Loucy (cell line): Measurements from ENCODE around the gene SEPTIN2.

Experiments
- H2AFZ ChIP-seq: fragments of 200-600 bp; sonication (generic); 2 replicates; pipeline ENCODE4 v1.6.0; 2016; ENCODE audit warnings: antibody characterized with exemption, mild to moderate bottlenecking, low read length, moderate library complexity
- H3F3A ChIP-seq: fragments of 200-600 bp; 2 replicates; pipeline ENCODE4 v1.6.0; 2016; ENCODE audit warnings: antibody characterized with exemption, low read depth, mild to moderate bottlenecking
- H3K27me3 ChIP-seq: fragments of 200-600 bp; sonication (generic); 2 replicates; pipeline ENCODE4 v1.6.1; 2014; ENCODE audit warnings: low read length, mild to moderate bottlenecking; ENCODE audit not compliant: insufficient read depth, poor library complexity, severe bottlenecking
- H3K36me3 ChIP-seq: fragments of 200-600 bp; sonication (generic); 2 replicates; pipeline ENCODE4 v1.6.1; 2016; ENCODE audit warnings: low read length; ENCODE audit not compliant: insufficient read depth
- H3K4me1 ChIP-seq: fragments of 200-600 bp; sonication (generic); 2 replicates; pipeline ENCODE4 v1.5.1; 2014; ENCODE audit warnings: low read length, mild to moderate bottlenecking; ENCODE audit not compliant: insufficient read depth, poor library complexity, severe bottlenecking
- H3K4me2 ChIP-seq: fragments of 200-600 bp; sonication (generic); 2 replicates; pipeline ENCODE4 v1.6.0; 2014; ENCODE audit warnings: antibody characterized with exemption, low read length, low read depth, mild to moderate bottlenecking; ENCODE audit not compliant: poor library complexity, severe bottlenecking
- H3K4me3 ChIP-seq: fragments of 200-600 bp; sonication (generic); 2 replicates; pipeline ENCODE4 v1.5.1; 2014; ENCODE audit warnings: low read length, mild to moderate bottlenecking, mixed read lengths; ENCODE audit not compliant: poor library complexity, severe bottlenecking
- H3K79me2 ChIP-seq: fragments of 200-600 bp; sonication (generic); 2 replicates; pipeline ENCODE4 v1.6.1; 2014; ENCODE audit warnings: low read length; ENCODE audit not compliant: insufficient read depth
- H3K9ac ChIP-seq: fragments of 200-600 bp; sonication (generic); 2 replicates; pipeline ENCODE4 v1.6.0; 2014; ENCODE audit warnings: mild to moderate bottlenecking, low read depth, low read length, moderate library complexity; ENCODE audit not compliant: poor library complexity, severe bottlenecking
- H3K9me2 ChIP-seq: fragments of 200-600 bp; sonication (generic); replicated peaks from 2 replicates; pipeline ENCODE4 v1.6.1; 2016; ENCODE audit warnings: low read depth, low read length, mixed read lengths
- H3K9me3 ChIP-seq: fragments of 200-600 bp; sonication (generic); 2 replicates; pipeline ENCODE4 v1.6.1; 2014; ENCODE audit warnings: mild to moderate bottlenecking, antibody characterized with exemption, low read length, low read depth; ENCODE audit not compliant: insufficient read depth
- H4K20me1 ChIP-seq: fragments of 200-600 bp; sonication (generic); 2 replicates; pipeline ENCODE4 v1.6.0; 2014; ENCODE audit warnings: antibody characterized with exemption, low read length, mild to moderate bottlenecking; ENCODE audit not compliant: insufficient read depth, poor library complexity, severe bottlenecking
- EZH2phosphoT487 ChIP-seq: fragments of 200-600 bp; IDR thresholded peaks from 2 replicates; pipeline ENCODE4 v1.6.1; 2018; ENCODE audit warnings: antibody characterized with exemption, mild to moderate bottlenecking, moderate library complexity, borderline replicate concordance
- TF ChIP-seq, protein P1 (sequence below): fragments of 200-600 bp; sonication (generic); conservative IDR thresholded peaks from 2 replicates; pipeline ENCODE4 v1.5.1; 2014; ENCODE audit warnings: mild to moderate bottlenecking, antibody characterized with exemption, low read length

SEPTIN2 gene

GRCh38 chr2:241349941-241350340 lies 34.2 kb downstream of the SEPTIN2 start:
- H3K9me3 ChIP-seq, result no peaks in the 10 kb centered on the region
- no peak overlapping the region for H2AFZ ChIP-seq
- peaks cover 97% of the 10 kb centered on the region for H3K36me3 ChIP-seq
- no peaks in the 10 kb centered on the region for H3K79me2 ChIP-seq
- no peak overlapping the region for H3K4me2 ChIP-seq
- peaks cover 1% of the 10 kb centered on the region for H4K20me1 ChIP-seq
- no peak overlapping the region for H3K4me3 ChIP-seq
- no peaks in the 10 kb centered on the region for H3K27me3 ChIP-seq
- no peaks in the 10 kb centered on the region for H3K9me2 ChIP-seq
- H3F3A ChIP-seq, result peaks cover 6% of the 10 kb centered on the region; the same call in 1 of the 2 replicates
- no peaks in the 10 kb centered on the region for H3K4me1 ChIP-seq
- TF ChIP-seq EZH2phosphoT487, result no peak
- TF ChIP-seq, protein P1, sequence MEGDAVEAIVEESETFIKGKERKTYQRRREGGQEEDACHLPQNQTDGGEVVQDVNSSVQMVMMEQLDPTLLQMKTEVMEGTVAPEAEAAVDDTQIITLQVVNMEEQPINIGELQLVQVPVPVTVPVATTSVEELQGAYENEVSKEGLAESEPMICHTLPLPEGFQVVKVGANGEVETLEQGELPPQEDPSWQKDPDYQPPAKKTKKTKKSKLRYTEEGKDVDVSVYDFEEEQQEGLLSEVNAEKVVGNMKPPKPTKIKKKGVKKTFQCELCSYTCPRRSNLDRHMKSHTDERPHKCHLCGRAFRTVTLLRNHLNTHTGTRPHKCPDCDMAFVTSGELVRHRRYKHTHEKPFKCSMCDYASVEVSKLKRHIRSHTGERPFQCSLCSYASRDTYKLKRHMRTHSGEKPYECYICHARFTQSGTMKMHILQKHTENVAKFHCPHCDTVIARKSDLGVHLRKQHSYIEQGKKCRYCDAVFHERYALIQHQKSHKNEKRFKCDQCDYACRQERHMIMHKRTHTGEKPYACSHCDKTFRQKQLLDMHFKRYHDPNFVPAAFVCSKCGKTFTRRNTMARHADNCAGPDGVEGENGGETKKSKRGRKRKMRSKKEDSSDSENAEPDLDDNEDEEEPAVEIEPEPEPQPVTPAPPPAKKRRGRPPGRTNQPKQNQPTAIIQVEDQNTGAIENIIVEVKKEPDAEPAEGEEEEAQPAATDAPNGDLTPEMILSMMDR, result no peak
- H3K9ac ChIP-seq, result no peak overlapping the region

GRCh38 chr2:241350530-241350877 lies 34.8 kb downstream of the SEPTIN2 start:
- Histone ChIP-seq H4K20me1 (peaks cover 4% of the 10 kb centered on the region), H3K9me2 (no peaks in the 10 kb centered on the region), H3F3A (peaks cover 8% of the 10 kb centered on the region; the same call in 1 of the 2 replicates), H3K4me3 (no peak overlapping the region), H3K4me2 (no peak overlapping the region), H3K27me3 (no peaks in the 10 kb centered on the region), H3K4me1 (no peaks in the 10 kb centered on the region), H2AFZ (no peak overlapping the region), H3K9me3 (no peaks in the 10 kb centered on the region), H3K79me2 (no peaks in the 10 kb centered on the region), H3K9ac (no peak overlapping the region), H3K36me3 (peaks cover 92% of the 10 kb centered on the region)
- TF ChIP-seq EZH2phosphoT487, result no peak
- TF ChIP-seq, protein P1, result no peak

DNA sequence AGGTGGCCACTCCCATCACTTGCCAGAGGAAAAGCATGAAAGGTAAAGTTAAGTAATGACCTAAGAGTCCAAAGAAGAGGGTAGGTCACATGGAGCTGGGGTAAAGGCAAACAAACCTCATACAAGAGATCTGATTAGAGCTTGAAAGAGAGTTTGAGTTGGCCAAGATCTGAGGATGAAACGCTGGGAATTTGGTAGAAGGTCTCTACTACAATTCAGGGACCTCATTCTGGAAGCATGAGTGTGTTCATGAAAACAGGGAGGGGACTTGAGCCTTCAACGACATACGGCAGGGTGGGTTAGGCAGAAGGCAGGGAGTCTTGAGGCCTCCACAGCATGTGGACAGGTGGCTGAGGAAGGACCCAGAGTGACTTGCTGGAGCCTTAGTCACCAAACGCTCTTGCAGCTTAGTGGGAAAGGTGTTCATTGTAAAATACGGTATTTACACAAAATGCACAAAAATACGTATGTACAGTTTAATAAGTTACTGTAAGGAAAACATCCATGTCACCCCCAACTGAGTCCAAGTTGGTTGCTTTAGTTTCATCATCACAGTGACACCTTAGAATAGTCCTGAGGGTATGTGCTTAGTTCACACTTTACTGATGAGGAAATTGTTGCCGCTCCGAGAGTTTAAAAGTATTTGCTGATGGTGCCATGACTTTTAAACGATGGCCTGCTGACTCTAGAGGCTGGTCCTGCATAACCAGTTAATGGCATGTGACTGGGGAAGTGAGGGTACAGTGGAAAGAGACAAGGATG lies 35.3 kb downstream of the SEPTIN2 start:
- Histone ChIP-seq H3K27me3 (no peaks in the 10 kb centered on the region), H3K36me3 (peaks cover 86% of the 10 kb centered on the region), H3K9me2 (no peaks in the 10 kb centered on the region), H3K4me2 (no peak overlapping the region), H3K4me1 (no peaks in the 10 kb centered on the region), H3K79me2 (no peaks in the 10 kb centered on the region), H3F3A (peaks cover 8% of the 10 kb centered on the region; the same call in 1 of the 2 replicates), H3K9me3 (no peaks in the 10 kb centered on the region), H3K4me3 (no peak overlapping the region), H3K9ac (no peak overlapping the region), H2AFZ (no peak overlapping the region), H4K20me1 (peaks cover 4% of the 10 kb centered on the region)
- TF ChIP-seq, protein P1, result no peak
- TF ChIP-seq EZH2phosphoT487, result no peak
